Measurements from ENCODE around the gene CCDC88B.
A peak's percentile ranks its signal among the peaks of the same experiment; 100 is the strongest.

DNA sequence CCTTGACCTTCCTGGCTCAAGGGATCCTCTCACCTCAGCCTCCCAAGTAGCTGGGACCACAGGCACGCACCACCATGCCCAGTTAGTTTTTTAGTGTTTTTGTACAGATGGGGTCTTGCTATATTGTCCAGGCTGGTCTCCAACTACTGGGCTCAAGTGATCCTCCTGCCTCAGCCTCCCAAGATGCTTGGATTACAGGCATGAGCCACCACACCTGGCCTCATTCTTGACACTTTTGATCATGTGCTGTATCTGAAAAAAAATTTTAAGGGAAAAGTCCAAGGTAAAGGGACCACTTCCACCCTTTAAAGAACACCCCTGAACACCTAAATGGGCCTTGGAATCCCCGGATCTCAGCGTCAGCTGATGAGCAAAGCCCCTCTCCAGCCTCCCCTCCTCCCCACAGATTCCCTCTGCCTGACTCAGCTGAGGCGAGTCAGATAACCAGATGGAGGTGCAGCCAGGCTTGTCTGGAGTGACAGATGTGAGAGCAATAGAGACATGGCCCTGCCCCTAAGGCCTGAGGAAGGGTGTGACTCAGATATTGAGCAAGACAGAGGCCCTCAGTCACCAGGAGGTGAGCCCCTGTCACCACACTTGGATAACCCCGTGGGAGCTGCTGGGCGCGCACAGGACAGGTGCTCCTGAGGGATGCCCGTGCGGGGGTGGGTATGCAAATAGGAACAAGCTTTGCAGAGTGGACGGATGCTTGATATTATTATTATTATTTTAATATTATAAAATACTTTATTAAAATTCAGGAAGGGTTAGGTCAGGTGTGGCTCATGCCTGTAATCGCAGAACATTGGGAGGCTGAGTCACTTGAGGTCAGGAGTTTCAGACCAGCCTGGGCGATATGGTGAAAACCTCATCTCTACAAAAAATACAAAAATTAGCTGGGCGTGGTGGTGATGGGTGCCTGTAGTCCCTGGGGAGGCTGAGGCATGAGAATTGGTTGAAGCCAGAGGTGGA is 5.0 kb upstream of the CCDC88B start:
- TF ChIP-seq RAD21 (IDR thresholded peaks at IDR 0.05; ENCODE audit: low read depth) (no peak), POLR2AphosphoS5 (IDR thresholded peaks at IDR 0.05; ENCODE audit: low read depth, low read length) (peak; percentile 72; the same call in 1 of the 2 replicates), EZH2 (IDR thresholded peaks at IDR 0.05) (no peak), ZNF274 (IDR thresholded peaks at IDR 0.05; ENCODE audit: low read depth, low read length) (no peak)
- TF ChIP-seq, protein P1, sequence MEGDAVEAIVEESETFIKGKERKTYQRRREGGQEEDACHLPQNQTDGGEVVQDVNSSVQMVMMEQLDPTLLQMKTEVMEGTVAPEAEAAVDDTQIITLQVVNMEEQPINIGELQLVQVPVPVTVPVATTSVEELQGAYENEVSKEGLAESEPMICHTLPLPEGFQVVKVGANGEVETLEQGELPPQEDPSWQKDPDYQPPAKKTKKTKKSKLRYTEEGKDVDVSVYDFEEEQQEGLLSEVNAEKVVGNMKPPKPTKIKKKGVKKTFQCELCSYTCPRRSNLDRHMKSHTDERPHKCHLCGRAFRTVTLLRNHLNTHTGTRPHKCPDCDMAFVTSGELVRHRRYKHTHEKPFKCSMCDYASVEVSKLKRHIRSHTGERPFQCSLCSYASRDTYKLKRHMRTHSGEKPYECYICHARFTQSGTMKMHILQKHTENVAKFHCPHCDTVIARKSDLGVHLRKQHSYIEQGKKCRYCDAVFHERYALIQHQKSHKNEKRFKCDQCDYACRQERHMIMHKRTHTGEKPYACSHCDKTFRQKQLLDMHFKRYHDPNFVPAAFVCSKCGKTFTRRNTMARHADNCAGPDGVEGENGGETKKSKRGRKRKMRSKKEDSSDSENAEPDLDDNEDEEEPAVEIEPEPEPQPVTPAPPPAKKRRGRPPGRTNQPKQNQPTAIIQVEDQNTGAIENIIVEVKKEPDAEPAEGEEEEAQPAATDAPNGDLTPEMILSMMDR (IDR thresholded peaks at IDR 0.05 in 2 of 3, conservative IDR thresholded peaks at IDR 0.05 in 1 of 3; ENCODE audit: borderline replicate concordance in 1 of 3, insufficient read depth in 1 of 3, low read depth in 2 of 3, low read length in 2 of 3): no peak

All from HCT116 (cell line).